ENCODE results near the gene MED27.

GRCh38 chr9:131873891-131874440 is 205.7 kb downstream of the MED27 start:
- TF ChIP-seq KDM5A (IDR thresholded peaks at IDR 0.05; ENCODE audit: low read length) (no peak), TAF1 (IDR thresholded peaks at IDR 0.05; ENCODE audit: low read depth, low read length) (no peak), EP300 (IDR thresholded peaks at IDR 0.05; ENCODE audit: borderline replicate concordance in 1 of 2, low read depth in 2 of 2, low read length in 2 of 2) (no peak), CTCF (IDR thresholded peaks at IDR 0.05; ENCODE audit: control extremely low read depth in 1 of 3, insufficient read depth in 1 of 3, low read depth in 1 of 3, low read length in 3 of 3) (no peak), USF2 (IDR thresholded peaks at IDR 0.05; ENCODE audit: low read length) (no peak), EZH2 (IDR thresholded peaks at IDR 0.05; ENCODE audit: low read depth, low read length, severe bottlenecking) (no peak), POLR2A (IDR thresholded peaks at IDR 0.05; ENCODE audit: control extremely low read depth in 1 of 2, low read depth in 2 of 2, low read length in 2 of 2) (no peak), NRF1 (IDR thresholded peaks at IDR 0.05; ENCODE audit: low read depth, low read length) (no peak), CHD2 (IDR thresholded peaks at IDR 0.05; ENCODE audit: low read length) (no peak), RFX5 (IDR thresholded peaks at IDR 0.05; ENCODE audit: borderline replicate concordance, low read depth, low read length) (no peak), SP2 (IDR thresholded peaks at IDR 0.05; ENCODE audit: low read length) (no peak)
